Panc1 (cell line): Measurements from ENCODE around the gene ASNSD1. TPM values are rescaled to one million over a fixed set of nuclear protein-coding genes. Genes with fewer than 3 reads are reported as not detected.
"Not testable (repeated sequence)": the region's sequence is repeated elsewhere in the genome, so short reads cannot be mapped to it uniquely, and the experiment has no call there.

Experiments
- ATAC-seq: fragments of 200-7000 bp; cut with Tn5 transposase; 2 replicates; pipeline ENCODE4 v1.9.1; 2020; ENCODE audit warnings: mild to moderate bottlenecking, moderate library complexity
- BruUV-seq: library from RNA; stranded (reverse); fragments of 400-500 nt; replicated peaks from 2 replicates; lab custom pipeline; 2021; lab: Mats Ljungman, UMichigan
- CTCF ChIA-PET: fragments of 300-600 bp; sonication (Branson Sonifier 250); formaldehyde crosslinking; loops from one replicate; lab custom pipeline; 2022; ENCODE audit warnings: antibody characterized with exemption; lab: Charles Lee
- POLR2A ChIA-PET: fragments of 300-600 bp; sonication (Branson Sonifier 250); formaldehyde crosslinking; loops from one replicate; lab custom pipeline; 2022; ENCODE audit warnings: antibody characterized with exemption; lab: Charles Lee
- DNase-seq: peaks from one replicate; pipeline ENCODE4 v3.0.0-alpha.2; 2010; ENCODE audit warnings: low read depth, low spot score
- H3K27ac ChIP-seq: 2 replicates; pipeline ENCODE4 v1.5.1; 2011; ENCODE audit warnings: mild to moderate bottlenecking, low read length, inconsistent platforms
- H3K27me3 ChIP-seq: fragments of 200-500 bp; sonication (Bioruptor generic); 2 replicates; pipeline ENCODE4 v1.6.0; 2014; ENCODE audit warnings: low read length, inconsistent platforms; ENCODE audit not compliant: control insufficient read depth, insufficient read depth
- H3K36me3 ChIP-seq: fragments of 200-500 bp; sonication (Bioruptor generic); 2 replicates; pipeline ENCODE4 v1.5.1; 2014; ENCODE audit warnings: inconsistent platforms, mild to moderate bottlenecking, low read length, moderate library complexity; ENCODE audit not compliant: control insufficient read depth, insufficient read depth
- H3K4me1 ChIP-seq: 2 replicates; pipeline ENCODE4 v1.5.1; 2011; ENCODE audit warnings: inconsistent platforms, mild to moderate bottlenecking, low read length, moderate library complexity; ENCODE audit not compliant: control insufficient read depth, insufficient read depth
- H3K4me3 ChIP-seq, 2 experiments: 2 replicates each; pipeline ENCODE4 v1.5.1; 2011 to 2012; ENCODE audit warnings: low read depth in 2 of 2, low read length in 2 of 2, mild to moderate bottlenecking in 2 of 2, inconsistent platforms in 1 of 2, moderate library complexity in 1 of 2
- H3K9me3 ChIP-seq: fragments of 200-500 bp; sonication (Bioruptor generic); 2 replicates; pipeline ENCODE4 v1.5.1; 2014; ENCODE audit warnings: low read depth, mild to moderate bottlenecking, inconsistent platforms, low read length, moderate library complexity; ENCODE audit not compliant: control insufficient read depth, insufficient read depth
- CTCF ChIP-seq: fragments of 450-650 bp; IDR thresholded peaks from 2 replicates; pipeline ENCODE4 v1.5.1; 2017; ENCODE audit warnings: mild to moderate bottlenecking
- POLR2AphosphoS5 ChIP-seq: IDR thresholded peaks from 2 replicates; pipeline ENCODE4 v1.6.1; 2012; ENCODE audit warnings: mild to moderate bottlenecking, low read depth, low read length, moderate library complexity
- REST ChIP-seq, 2 experiments: IDR thresholded peaks; 2 replicates each; pipeline ENCODE4 v1.6.1; 2011 to 2012; ENCODE audit warnings: low read depth in 2 of 2, control low read depth in 1 of 2, low read length in 1 of 2, mild to moderate bottlenecking in 1 of 2, moderate library complexity in 1 of 2; ENCODE audit not compliant: insufficient read depth in 1 of 2
- SIN3A ChIP-seq: IDR thresholded peaks from 2 replicates; pipeline ENCODE4 v1.6.1; 2012; ENCODE audit warnings: low read depth, mild to moderate bottlenecking, low read length, moderate library complexity, borderline replicate concordance; ENCODE audit not compliant: insufficient read depth
- TCF7L2 ChIP-seq: IDR thresholded peaks from 2 replicates; pipeline ENCODE4 v1.6.1; 2011; ENCODE audit warnings: mild to moderate bottlenecking, low read depth, low read length, inconsistent platforms
- in situ Hi-C: cut with HindIII; loops from 2 replicates; pipeline ENCODE4 v1.10.0; 2016; ENCODE audit warnings: low sequenced_read_pairs, low pct_unique_long_range_greater_than_20kb
- intact Hi-C: fragments of 100-400 bp; cut with micrococcal nuclease; formaldehyde crosslinking; loops from one replicate; pipeline ENCODE4 v1.10.0; 2022; ENCODE audit not compliant: unreplicated experiment
- total RNA-seq: library from RNA; stranded (reverse); gene quantifications from one replicate; pipeline ENCODE4 v1.2.1, GENCODE V29; 2021; ENCODE audit not compliant: unreplicated experiment

ASNSD1 gene
- total RNA-seq, 1 experiment from 2014 or later, result 30.3 TPM

DNA sequence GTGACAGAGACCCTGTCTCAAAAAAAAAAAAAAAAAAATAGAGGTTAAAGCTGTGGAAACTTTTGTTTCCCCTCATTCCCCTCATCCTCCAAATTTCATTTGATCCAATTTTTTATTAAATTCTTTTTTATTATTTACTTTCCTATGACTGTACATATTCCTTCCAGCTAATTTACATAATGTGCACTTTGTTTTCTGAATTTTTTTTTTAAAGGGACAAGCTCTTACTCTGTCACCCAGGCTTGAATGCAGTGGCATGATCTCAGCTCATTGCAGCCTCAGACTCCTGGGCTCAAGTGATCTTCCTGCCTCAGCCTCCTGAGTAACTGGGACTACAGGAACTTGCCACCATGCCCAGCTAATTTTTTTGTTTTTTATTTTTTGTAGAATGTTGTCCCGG is 23.6 kb downstream of the ASNSD1 start:
- BruUV-seq, result no TSS peak
- no peak for DNase-seq
- POLR2A ChIA-PET, result interaction anchor here (0.6 kb wide), 1 partner anchor 104 kb away, joined by 3 read pairs; no protein-coding TSS in a partner anchor
- Histone ChIP-seq H3K9me3 (no peaks in the 10 kb centered on the region), H3K27ac (no peak overlapping the region), H3K27me3 (no peaks in the 10 kb centered on the region), H3K4me3 (no peak overlapping the region), H3K36me3 (no peaks in the 10 kb centered on the region), H3K4me1 (no peaks in the 10 kb centered on the region)
- TF ChIP-seq REST (IDR thresholded peaks at IDR 0.05; ENCODE audit: insufficient read depth in 1 of 2, low read depth in 2 of 2, low read length in 1 of 2), result no peak
- no peak for TF ChIP-seq CTCF
- TF ChIP-seq SIN3A, result no peak
- CTCF ChIA-PET, result no interaction called here
- intact Hi-C loops (no loop called here), in situ Hi-C loops (no loop called here)
- ATAC-seq, result no peak

DNA sequence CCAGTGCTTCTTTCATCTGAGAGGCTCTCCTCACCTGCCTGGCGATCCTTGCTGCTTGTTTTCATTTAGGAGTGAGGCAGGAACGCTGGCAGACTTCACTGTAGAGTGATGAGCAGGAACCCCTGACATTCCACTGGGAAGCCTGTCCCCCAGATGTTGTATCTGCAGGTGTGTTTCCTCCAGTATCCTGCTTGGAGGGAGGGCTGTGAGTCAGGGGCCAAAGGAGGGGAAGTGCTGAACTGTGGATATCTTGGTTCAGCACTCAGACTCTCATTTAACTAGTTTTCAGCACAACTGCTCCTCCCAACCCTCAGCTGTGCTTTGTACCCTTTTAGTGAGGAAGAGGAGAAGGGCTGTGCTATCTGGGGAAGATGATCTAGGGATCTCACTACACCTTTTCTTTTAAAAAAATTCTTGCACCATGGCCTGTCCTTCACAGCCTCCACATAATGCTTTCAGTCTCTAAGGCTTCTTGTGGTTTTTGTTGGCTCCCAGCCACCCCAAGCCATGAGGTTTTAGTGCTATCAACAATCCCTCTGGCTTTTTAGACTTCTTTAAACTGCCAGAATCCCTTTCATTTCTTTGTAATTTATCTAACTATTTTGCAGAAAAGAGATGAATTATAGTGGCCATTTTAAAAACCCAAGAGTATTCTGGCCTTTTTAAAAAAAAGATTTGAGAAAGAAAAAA is 24.4 kb downstream of the ASNSD1 start:
- CTCF ChIA-PET, result no interaction called here
- H3K27me3 ChIP-seq, result no peaks in the 10 kb centered on the region
- intact Hi-C loops, result no loop called here
- H3K4me1 ChIP-seq, result no peaks in the 10 kb centered on the region
- TF ChIP-seq SIN3A (no peak), TCF7L2 (no peak), POLR2AphosphoS5 (no peak), REST (IDR thresholded peaks at IDR 0.05; ENCODE audit: insufficient read depth in 1 of 2, low read depth in 2 of 2, low read length in 1 of 2) (no peak), CTCF (no peak)
- H3K27ac ChIP-seq, result no peak overlapping the region
- no TSS peak for BruUV-seq
- H3K36me3 ChIP-seq, result no peaks in the 10 kb centered on the region
- no peak overlapping the region for H3K4me3 ChIP-seq
- no peaks in the 10 kb centered on the region for H3K9me3 ChIP-seq
- in situ Hi-C loops, result no loop called here
- DNase-seq, result no peak
- POLR2A ChIA-PET, result no interaction called here
- no peak for ATAC-seq

DNA sequence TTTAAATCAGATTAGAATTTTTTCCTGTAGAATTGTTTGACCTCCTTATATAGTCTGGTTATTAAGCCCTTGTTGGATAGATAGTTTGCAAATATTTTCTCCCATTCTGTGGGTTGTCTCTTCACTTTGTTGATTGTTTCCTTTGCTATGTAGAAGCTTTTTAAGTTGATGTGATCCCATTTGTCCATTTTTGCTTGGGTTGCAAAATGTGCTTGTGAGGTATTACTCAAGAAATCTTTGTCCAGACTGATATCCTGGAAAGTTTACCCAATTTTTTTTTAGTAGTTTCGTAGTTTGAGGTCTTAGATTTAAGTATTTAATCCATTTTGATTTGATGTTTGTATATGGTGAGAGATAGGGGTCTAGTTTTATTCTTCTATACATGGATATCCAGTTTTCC is 26.5 kb downstream of the ASNSD1 start:
- DNase-seq, in situ Hi-C loops, H3K9me3 ChIP-seq, H3K4me1 ChIP-seq, H3K4me3 ChIP-seq, H3K27me3 ChIP-seq, ATAC-seq, POLR2A ChIA-PET, BruUV-seq, H3K36me3 ChIP-seq, intact Hi-C loops, CTCF ChIA-PET, H3K27ac ChIP-seq: not testable (repeated sequence)
